Measurements from ENCODE around the gene RTP5. TPM values are rescaled to one million over a fixed set of nuclear protein-coding genes. Genes with fewer than 3 reads are reported as not detected.

Gene RTP5
- total RNA-seq, 1 experiment from 2014 or later, result not detected

- no peak overlapping the region for H3K4me2 ChIP-seq (ENCODE audit: insufficient read depth, insufficient read length, low read length)
- peaks cover 3% of the 10 kb centered on the region for H3K27me3 Mint-ChIP-seq (ENCODE audit: low read depth)
- H2BK5ac ChIP-seq (ENCODE audit: insufficient read length, low read length), result no peak overlapping the region
- H3K23ac ChIP-seq (ENCODE audit: insufficient read length, low read depth, low read length), result no peak overlapping the region
- no peak for DNase-seq
- no peaks in the 10 kb centered on the region; the same call in 1 of the 2 replicates for H3K4me1 ChIP-seq (ENCODE audit: insufficient read depth, low read length)
- H3K4me1 Mint-ChIP-seq, result peaks cover 6 to 9% of the 10 kb centered on the region in 2 experiments
- no peak overlapping the region for H3K27ac ChIP-seq (ENCODE audit: insufficient read length, low read depth, low read length)
- H2AFZ ChIP-seq (ENCODE audit: low read length), result no peak overlapping the region
- no peak overlapping the region for H3K14ac ChIP-seq (ENCODE audit: insufficient read depth, low read length)
- no peak overlapping the region for H4K91ac ChIP-seq (ENCODE audit: insufficient read length, low read depth, low read length)
- H3K9ac ChIP-seq (ENCODE audit: extremely low read depth, insufficient read length, low read length), result no peak overlapping the region
- no peak overlapping the region for H3K18ac ChIP-seq (ENCODE audit: insufficient read length, low read depth, low read length)
- H4K8ac ChIP-seq (replicated peaks; ENCODE audit: insufficient read length, low read depth, low read length), result no peak overlapping the region
- H3K4ac ChIP-seq (ENCODE audit: low read depth, low read length), result no peak overlapping the region
- H3K9me3 Mint-ChIP-seq, result peaks cover under 1 to 5% of the 10 kb centered on the region in 2 experiments; a peak in 4 of 5 replicates
- no peak overlapping the region for H2BK15ac ChIP-seq (ENCODE audit: low read depth, low read length)
- H3K27me3 ChIP-seq (ENCODE audit: insufficient read depth, low read length), result no peaks in the 10 kb centered on the region
- no peaks in the 10 kb centered on the region for H4K20me1 ChIP-seq (ENCODE audit: control insufficient read depth, insufficient read depth, insufficient read length)
- H3T11ph ChIP-seq (ENCODE audit: low read length), result no peak overlapping the region
- WGBS (ENCODE audit: extremely low coverage, insufficient read length, low lambda C conversion rate), result no CpG with 5 or more reads among the region's 9 CpGs
- no peak overlapping the region for H3K4me3 Mint-ChIP-seq
- H2BK120ac ChIP-seq (ENCODE audit: low read depth, low read length, poor library complexity, severe bottlenecking), result no peak overlapping the region
- TF ChIP-seq CTCF (conservative IDR thresholded peaks at IDR 0.05), result no peak
- H3K56ac ChIP-seq (ENCODE audit: insufficient read length, low read depth, low read length), result no peak overlapping the region
- H4K5ac ChIP-seq (ENCODE audit: insufficient read length, low read depth, low read length), result no peak overlapping the region
- H2BK20ac ChIP-seq (ENCODE audit: low read depth, low read length, poor library complexity, severe bottlenecking), result no peak overlapping the region
- H3K9me3 ChIP-seq (ENCODE audit: control insufficient read depth, low read depth, low read length), result no peaks in the 10 kb centered on the region
- H2BK12ac ChIP-seq (ENCODE audit: insufficient read length, low read depth, low read length), result no peak overlapping the region
- H3K79me1 ChIP-seq (ENCODE audit: insufficient read depth, low read depth, low read length, poor library complexity, severe bottlenecking), result no peaks in the 10 kb centered on the region
- H3K23me2 ChIP-seq (ENCODE audit: insufficient read length, low read depth, low read length, poor library complexity, severe bottlenecking), result no peaks in the 10 kb centered on the region
- no peak overlapping the region for H3K27ac Mint-ChIP-seq
- H3K36me3 Mint-ChIP-seq (ENCODE audit: insufficient read depth in 1 of 3, low read depth in 3 of 3), result no peaks in the 10 kb centered on the region; a peak in 1 of 7 replicates
- H2AK5ac ChIP-seq (ENCODE audit: insufficient read length, low read length), result no peak overlapping the region
- H3K79me2 ChIP-seq (ENCODE audit: insufficient read depth, low read length), result no peaks in the 10 kb centered on the region
Observed at GRCh38 chr2:241859017-241859435, 10.5 kb upstream of the RTP5 start.

Data from H9 (cell line).